Breast epithelium (tissue), 3 donors: Measurements from ENCODE around the gene SCN7A.

ENCODE experiments used
- POLR2A ChIP-seq: fragments of 450-650 bp; IDR thresholded peaks from one replicate; pipeline ENCODE4 v1.6.1; 2016; ENCODE audit warnings: antibody characterized with exemption, mild to moderate bottlenecking, moderate library complexity
- POLR2AphosphoS5 ChIP-seq, 3 donors: sonication (generic); formaldehyde crosslinking; IDR thresholded peaks; one replicate each; pipeline ENCODE4 v1.6.1; 2017; ENCODE audit warnings: antibody characterized with exemption in 3 of 3
- TF ChIP-seq, protein P1 (sequence below), 3 donors: fragments of 450-650 bp; IDR thresholded peaks; one replicate each; pipeline ENCODE4 v1.5.1; 2016 to 2017; ENCODE audit warnings: antibody characterized with exemption in 3 of 3, mild to moderate bottlenecking in 3 of 3, moderate library complexity in 3 of 3

DNA sequence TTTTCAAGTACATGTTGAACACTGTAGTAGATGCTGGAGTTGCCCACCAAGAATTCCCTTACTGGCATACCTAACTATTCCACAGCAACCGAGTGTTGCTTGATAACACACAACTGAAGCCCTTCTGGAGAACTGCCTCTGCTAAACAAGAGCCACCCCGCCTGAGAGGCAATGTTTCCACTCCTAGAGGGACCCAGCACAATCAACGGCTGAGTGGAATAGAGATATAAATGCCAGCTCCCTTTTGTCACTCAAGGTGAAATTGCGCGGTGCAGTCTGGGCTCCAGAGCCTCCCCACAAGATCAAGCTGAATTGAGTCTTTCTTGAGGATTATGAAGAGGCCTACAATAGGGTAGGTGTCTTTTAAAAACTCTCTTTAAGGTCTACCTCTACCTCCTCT lies 69.2 kb downstream of the SCN7A start:
- TF ChIP-seq, protein P1, sequence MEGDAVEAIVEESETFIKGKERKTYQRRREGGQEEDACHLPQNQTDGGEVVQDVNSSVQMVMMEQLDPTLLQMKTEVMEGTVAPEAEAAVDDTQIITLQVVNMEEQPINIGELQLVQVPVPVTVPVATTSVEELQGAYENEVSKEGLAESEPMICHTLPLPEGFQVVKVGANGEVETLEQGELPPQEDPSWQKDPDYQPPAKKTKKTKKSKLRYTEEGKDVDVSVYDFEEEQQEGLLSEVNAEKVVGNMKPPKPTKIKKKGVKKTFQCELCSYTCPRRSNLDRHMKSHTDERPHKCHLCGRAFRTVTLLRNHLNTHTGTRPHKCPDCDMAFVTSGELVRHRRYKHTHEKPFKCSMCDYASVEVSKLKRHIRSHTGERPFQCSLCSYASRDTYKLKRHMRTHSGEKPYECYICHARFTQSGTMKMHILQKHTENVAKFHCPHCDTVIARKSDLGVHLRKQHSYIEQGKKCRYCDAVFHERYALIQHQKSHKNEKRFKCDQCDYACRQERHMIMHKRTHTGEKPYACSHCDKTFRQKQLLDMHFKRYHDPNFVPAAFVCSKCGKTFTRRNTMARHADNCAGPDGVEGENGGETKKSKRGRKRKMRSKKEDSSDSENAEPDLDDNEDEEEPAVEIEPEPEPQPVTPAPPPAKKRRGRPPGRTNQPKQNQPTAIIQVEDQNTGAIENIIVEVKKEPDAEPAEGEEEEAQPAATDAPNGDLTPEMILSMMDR (IDR thresholded peaks at IDR 0.05): no peak
- TF ChIP-seq POLR2A: no peak
- TF ChIP-seq POLR2AphosphoS5 (IDR thresholded peaks at IDR 0.05): no peak
